Activated CD4-positive, alpha-beta T cell treated with anti-CD3 and anti-CD28 coated beads, Interleukin-2, amount 50 U/mL, for 4 hours (primary cell): ENCODE results near the gene ACOT12.
"Not testable (repeated sequence)": the region's sequence is repeated elsewhere in the genome, so short reads cannot be mapped to it uniquely, and the experiment has no call there.

Experiments used
- DNase-seq, 2 experiments: peaks; one replicate each; pipeline ENCODE4 v3.0.0-alpha.2; 2020

ACOT12 gene

DNA sequence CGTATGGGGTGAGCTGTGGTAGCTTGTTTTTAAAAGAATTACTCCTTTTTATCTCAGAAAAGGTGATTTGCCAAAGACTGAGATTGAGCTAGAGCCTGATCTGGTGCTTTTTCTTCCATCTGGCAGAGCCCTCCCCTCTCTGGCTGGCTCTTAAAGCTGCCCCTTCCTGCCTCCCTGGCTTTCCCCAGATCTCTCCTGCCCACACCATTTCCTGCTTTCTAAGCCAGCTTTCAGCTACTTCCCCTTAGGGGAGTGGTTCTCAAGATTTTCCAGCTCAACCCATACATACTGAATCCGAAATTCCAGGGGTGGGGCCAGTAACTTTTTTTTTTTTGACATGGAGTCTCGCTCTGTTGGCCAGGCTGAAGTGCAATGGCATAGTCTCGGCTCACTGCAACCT is 4.8 kb upstream of the ACOT12 start:
- no peak for DNase-seq

DNA sequence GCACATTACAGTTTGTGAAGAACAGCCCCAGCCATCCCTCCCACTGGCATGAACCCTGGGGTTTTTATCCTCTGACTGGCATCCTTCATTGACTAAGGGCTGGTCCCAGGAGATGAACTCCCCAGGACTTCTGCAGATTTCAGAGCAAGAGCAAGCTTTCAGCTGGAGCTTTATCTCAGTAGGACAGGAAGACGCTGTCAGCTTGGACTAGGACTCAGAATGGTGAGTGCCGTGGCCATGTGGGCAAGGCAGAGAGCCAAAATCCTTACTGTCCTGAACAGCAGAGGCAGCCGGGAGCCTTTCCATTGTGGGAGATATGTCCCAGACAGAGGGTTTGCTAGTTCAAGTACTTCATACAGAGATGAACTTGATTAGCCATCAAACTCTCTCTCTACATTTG is 3.2 kb upstream of the ACOT12 start:
- DNase-seq = no peak

DNA sequence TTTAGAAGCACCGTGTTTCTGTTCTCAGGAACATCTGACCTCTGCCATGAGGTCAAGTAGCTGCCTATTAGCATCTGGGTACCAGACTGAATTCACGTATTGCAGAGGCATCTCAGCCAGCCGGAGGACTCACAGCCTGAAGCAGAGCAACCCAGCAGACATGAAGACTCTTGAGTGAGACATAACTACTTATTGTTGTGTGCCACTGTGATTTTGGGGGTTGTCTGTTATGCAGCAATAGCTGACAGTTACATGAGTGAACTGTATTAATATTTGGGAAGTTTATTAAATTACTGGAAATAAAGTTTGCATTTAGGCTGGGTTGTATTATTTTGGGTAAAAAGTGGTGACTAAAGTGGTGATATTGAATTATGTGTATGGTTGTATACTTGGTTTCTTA is 1.3 kb upstream of the ACOT12 start:
- DNase-seq = no peak

DNA sequence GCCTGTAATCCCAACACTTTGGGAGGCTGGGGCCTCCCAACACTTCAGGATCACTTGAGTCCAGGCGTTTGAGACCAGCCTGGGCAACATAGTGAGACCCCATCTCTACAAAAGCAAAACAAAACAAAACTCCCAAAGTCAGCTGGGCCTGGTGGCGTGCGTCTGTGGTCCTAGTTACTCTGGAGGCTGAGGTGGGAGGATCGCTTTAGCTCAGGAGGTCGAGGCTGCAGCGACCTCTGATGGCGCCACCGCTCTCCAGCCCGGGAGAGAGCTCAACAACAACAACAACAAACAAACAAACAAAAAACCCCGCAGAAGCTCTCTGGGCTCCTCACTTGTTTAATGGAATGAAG is 528 bp downstream of the ACOT12 start:
- no peak for DNase-seq

DNA sequence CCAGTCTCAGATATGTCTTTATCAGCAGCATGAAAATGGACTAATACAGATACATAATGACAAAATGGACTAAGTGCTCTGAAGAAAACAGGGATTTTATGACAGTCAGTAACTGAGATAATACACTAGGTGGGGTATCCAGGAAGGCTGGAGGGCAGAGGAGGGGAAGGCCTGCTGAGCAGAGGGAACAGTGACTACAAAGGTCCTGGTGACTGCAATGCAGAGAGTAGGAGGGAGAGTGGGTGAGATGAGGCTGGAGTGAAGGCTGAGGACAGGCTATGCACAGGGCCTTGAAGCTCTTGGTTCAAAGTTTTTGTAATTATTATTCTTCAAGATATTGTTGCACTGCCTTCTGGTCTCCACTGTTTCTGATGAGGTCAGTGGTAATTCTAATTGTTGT is 4.9 kb downstream of the ACOT12 start:
- no peak for DNase-seq

DNA sequence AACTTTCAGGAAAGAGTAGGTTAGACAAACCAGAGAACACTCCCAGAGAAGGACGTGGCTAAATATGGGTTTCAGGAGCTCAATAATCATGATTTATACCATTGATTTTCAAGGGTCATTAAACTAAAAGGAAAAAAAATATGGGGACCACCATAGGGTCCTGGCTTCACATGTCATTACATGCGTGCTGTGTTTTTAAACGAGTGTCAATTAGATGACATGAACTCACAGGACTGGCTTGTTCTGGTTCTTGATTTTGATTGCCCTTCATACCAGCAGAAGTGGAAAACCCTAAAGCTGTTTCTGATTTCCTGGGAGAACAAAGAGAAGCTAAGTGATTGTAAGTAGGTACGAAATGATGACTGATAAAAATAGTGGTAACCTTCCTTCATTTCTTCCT is 5.8 kb downstream of the ACOT12 start:
- DNase-seq = no peak

DNA sequence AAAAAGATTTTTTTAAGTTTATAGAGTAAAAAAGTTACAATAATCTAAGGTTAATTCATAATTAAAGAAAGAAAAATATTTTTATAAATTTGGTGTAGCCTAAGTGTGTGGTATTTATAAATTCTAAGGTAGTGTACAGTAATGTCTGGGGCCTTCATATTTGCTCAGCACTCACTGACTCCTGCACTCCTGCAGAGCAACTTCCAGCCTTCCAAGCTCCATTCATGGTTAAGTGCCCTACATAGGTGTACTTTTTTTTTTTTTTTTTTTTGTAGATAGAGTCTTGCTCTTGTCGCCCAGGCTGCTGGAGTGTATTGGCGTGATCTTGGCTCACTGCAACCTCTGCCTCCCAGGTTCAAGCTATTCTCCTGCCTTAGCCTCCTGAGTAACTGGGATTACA is 10.1 kb downstream of the ACOT12 start:
- no peak for DNase-seq

DNA sequence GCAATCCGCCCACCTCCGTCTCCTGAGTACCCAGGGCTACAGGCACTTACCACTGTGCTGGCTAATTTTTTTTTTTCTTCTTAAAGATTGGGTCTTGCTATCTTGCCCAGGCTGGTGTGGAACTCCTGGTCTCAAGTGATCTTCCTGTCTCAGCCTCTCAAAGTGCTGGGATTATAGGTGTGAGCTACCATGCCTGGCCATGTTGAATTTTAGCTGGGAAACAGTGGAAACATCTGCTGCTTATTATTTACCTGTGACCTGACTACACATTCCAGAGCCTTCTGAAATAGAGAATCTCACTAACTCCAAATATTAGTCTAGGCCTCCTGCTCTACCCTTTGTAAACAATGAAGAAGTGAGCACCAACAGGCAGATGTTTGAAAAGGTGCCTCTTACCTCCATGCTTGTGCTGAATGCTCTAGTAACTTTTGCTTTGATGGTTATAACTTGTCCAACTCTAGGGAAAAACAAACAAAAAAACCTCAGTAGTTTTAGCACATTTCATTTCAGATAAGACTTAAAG is 22.5 kb downstream of the ACOT12 start:
- DNase-seq = no peak

DNA sequence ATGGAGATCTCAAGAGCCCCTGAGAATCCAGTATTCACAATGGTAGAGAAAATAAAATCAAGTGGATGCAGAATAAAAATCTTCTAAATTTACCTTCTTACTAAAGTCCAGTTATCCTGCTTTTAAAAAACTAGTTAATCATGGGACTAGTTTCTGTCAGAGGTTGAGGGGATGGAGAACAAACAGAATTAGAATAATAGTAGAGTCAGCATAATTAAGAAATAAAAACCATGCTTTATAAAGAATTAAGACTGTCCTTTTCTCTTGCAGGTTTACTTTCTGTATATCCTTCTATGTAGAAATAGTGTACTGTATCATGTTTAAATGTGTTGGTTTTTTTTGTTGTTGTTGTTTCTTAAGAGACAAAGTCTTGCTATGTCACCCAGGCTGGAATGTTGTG is 23.0 kb downstream of the ACOT12 start:
- DNase-seq = no peak

DNA sequence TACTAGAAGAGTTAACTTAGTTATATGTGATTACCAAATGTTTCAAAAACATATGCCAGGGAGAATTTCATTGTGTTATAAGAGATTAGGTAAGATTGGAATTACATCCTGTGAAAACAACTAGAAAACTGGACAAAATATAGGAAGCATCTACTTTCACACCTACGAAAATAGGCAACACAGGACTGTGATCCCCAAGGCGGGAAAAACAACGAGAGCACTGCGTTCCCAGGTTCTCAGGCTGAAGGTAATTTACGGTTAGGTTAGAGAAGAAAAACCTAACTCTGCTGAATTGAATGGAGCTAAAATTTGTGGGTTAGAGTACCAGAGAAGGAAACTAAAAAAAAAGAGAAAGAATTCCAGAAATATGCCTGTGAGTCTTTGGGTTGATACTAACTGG is 28.4 kb downstream of the ACOT12 start:
- DNase-seq = no peak

DNA sequence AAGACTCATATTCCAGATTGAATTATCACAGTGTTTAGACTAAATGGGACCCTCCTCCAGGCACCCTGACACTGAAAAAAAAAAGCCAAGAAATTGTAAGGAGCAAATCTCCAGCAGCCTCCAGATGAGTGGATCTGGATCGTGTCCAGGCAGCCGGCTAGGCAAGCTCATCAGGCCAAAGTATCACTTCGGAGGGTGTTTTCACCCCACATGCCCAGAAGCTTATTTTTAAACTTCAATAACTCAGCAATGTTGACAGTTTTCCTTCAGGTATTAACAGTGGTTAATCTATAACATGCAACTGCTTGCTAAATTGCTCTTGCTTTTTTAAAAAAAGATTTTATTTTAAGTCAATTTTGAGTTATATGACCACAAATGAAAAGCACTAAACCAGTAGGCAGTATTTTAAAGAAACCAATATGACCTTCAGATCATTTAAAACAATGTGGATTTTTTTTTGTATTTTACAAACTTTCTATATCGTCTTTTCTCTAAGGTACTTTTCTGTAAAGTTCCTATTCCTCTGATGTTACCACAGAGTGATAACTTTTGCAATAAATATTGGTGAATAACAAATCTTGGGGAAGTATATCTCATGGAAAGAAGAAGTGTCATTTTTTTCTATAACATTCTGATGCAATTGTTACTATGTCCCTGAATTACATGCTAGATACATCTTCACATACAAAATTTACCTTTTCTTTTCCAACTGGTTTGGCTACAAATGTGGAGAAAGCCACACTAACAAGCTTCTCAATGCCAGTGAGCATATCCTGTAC is 30.7 kb downstream of the ACOT12 start:
- no peak for DNase-seq

DNA sequence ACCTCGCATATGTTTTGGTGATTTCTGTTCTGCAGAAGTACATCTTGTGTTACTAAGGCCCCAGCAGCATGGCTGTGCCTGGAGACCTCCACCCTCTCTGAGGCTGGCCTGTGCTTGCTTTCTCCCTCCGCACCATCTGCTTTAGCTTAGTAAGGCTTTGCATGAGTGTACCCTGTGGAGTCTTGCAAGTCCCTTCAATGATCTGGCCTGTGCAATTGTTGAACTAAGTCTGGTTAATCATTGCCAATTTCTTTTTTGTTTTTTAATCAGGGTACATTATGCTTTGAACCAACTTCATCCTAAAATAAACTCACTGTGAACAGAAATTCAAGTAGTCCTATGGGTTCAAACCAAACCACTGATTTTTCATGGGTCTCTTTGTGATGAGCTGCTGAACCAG is 32.3 kb downstream of the ACOT12 start:
- no peak for DNase-seq

DNA sequence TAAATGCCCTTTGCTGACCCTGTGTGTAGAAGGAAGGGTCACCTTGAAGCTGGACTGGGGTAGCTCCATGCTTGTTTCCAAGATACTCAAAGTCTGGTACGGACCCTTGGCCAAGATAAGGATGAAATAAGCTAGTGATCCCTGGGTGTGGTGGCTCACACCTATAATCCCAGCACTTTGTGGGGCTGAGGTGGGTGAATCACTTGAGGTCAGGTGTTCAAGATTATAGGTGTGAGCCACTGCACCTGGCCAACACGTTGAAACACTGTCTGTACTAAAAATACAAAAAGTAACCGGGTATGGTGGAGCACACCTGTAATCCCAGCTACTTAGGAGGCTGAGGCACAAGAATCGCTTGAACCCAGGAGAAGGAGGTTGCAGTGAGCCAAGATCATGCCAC is 33.3 kb downstream of the ACOT12 start:
- no peak for DNase-seq

DNA sequence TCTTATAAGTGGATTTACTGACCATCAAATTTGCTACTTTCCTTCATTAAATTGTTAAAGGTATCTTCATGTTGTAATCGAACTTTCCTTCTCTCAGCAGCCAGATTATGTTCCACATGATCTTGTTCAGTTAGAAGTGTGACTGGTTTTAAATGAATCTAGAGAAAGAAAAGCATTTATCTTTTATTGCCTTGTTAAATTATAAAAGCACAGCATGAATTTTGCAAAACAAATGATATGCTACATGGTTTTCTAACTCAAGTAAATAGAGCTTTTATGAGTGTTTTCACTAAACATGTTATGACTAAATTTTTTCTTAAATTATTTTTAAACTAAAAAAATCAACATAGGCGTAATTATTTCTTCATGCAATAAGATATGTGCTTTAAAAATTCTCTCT is 34.1 kb downstream of the ACOT12 start:
- DNase-seq = no peak

DNA sequence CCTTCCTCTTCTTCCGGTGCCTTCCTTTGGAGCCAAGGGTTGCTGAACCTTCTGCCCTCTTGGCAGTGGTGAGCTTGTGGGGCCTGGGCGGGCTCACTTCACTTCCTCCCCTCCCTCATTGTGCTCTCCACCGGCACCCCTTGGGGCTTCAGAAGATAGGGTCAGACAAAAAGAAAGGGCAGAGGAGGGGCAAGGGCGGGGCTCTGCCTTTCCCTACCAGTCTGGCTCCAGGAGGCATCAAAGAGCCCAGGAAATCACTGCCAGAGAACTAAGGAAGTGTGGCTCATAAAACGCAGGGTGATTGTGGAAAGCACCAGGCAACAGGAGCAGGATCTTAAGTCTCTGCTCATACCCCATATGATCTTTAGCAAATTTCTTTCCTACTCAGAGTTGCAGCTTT is 34.8 kb downstream of the ACOT12 start:
- DNase-seq = no peak

DNA sequence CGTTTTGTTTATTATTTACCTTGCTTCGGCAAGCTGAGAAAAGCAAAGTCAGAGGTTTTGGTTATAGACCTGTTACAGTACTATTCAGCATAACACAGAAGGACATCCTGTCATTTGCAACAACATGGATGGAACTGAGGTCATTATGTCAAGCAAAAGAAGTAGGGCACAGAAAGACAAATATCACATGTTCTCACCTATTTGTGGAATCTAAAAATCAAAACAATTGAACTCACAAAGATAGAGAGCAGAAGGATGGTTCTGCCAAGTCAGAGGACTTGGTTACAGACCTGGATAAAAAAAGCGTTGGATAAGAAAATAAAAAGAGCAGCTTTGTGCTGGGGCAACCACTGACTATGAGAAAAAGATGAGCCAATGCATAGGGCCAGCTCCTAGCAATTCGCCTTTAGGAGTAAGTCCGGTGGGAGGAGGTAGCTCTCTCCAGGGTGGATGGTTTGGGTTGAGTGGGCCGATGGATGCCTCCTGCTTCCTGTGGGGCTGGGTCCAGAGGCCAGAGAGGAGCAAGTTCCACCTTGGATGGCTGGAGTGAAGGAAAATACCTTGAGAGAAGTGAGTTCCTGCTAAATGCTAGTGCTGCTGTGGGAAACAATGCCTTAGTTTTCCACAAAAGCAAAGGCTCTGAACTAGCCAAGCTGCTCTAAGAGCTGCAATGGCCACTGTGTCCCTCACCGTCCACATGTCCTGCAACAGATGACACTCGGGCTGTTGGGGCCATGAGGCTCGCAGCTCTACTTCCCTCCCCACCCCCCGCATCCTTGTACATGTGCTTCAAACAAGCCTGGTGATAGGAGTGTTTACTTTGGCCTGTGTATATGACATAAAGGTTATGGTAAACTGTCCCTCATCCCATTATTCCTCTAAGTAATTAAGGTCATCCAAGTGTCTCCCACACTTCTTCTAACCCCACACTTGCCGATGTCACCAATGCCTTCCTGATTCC is 38.4 kb downstream of the ACOT12 start:
- no peak for DNase-seq

DNA sequence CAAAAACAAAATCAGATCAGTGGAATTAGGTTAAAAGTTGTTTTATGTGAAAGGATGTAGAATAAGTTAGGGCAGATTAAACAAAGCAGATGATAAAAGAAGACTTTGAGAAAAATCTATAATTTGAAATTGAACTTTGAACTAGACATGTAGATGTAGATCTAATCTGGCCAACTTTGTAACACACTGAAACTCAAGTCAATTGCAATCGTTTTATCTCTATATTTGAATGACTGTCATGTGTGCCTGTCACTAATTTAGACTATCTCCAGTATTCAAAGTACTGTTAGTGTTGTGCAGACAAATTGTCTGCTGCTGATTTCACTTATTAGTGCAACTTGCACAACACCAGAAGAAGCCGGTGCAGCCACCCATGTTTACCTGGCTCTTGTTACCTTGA is 39.8 kb downstream of the ACOT12 start:
- DNase-seq = no peak

DNA sequence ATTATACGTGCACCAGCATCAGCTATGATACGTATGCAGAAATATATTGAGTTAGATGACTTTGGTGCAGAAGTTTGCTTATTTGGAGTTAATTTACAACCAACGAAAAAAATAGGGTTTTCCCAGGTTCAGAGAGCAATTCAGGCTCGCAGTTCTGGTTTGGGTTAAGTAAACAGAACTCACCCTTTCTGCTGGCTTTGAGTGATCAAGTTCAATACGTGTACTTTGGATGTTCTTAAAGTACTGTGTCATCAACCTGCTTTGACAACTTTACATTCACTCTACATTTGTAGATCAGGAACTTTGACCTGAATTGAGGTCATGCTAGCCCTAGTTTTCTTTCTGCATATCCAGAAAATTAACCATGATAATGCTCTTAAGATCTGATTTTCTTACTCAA is 40.7 kb downstream of the ACOT12 start:
- DNase-seq = no peak

DNA sequence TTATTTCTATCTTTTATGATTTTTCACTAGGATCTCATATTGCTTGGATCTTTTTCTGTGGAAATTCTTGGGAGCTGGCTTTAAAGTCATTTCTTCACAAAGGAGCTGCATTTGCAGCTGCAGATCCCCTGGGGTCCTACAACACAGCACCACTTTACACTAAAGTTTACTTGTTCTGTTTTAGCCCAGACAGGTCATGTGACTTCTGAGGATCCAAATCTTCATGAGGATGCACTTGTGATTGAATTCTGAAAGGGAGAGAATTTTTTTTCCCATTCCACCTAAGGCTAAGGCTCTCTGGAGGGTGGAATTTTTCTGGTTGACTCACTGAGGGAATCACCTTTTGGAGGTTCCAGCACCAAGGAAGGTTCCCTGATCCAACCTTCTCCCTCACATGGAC is 43.4 kb downstream of the ACOT12 start:
- no peak for DNase-seq

DNA sequence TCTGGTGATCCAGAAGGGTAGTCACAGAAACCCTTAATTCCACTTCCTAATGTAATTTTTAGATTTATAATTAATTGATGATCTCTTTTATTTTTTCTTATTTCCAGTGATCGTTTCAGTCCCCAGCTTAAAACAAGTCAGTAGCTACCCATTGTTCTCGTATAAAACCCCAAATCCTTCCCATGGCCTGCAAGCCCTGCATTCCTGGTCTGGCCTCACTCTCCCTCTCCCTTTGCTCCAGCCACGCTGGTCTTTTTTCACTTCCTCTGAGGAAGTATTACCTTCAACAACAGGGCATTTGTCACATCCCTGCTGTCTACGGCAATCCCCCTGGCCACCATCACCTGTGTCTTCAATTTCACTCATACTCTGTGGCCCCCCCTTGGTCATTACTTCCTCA is 44.8 kb downstream of the ACOT12 start:
- no peak for DNase-seq

DNA sequence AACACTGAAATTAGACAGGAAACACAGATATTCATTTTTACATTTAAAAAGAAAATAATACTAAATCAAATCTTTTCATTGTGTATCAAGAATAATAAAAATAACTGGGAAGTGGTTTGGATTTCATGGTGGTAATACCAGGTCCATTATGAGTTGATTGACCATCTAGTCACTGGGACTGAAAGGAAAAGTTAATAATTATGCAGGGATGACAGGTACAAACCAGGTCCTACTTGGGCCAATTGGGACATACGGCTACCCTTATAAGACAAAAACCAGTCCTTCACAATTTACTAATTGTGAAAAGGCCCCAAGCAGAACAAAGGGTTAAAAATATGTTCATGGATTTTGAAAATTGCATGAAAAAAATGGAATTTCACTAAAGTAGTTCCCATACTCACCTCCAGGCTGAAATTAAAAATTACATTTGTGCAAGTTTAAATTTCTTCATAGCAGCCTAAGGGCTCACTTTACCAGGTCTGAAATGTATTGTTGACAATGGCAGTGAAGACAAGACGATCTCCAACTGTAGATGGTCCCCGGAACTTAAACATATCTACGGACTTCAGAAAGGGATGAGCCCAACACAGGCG is 48.4 kb downstream of the ACOT12 start:
- no peak for DNase-seq

DNA sequence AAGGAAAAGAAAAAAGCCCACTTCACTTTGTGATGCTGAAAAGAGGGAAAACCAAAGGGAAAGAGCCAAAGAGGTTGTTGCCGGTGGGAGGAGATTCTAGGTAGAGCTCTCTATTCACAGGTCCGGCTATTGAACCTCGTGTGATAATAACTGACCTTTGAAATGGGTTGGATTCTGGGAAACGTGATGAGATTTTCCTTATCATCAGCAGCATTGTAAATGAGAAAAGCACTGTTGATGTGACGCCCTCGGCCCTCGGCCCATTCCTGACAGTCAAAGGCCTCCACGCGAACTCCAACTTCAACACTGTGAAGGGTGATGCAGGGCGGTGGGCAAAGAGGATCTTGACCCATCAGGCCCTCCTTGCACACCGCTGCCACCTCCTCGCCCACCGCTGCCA is 49.2 kb downstream of the ACOT12 start:
- DNase-seq = no peak

DNA sequence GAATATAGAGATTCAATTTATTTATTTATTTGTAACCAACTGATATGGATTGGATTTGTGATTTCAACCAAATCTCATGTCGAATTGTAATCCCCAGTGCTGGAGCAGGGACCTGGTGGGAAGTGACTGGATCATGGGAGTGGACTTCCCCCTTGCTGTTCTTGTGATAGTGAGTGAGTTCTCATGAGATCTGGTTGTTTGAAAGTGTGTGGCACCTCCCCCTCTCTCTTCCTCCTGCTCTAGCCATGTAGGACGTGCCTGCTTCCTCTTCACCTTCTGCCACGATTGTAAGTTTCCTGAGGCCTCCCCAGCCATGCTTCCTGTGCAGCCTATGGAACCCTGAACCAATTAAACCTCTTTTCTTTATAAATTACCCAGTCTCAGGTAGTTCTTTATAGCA is 55.7 kb downstream of the ACOT12 start:
- not testable (repeated sequence) for DNase-seq

DNA sequence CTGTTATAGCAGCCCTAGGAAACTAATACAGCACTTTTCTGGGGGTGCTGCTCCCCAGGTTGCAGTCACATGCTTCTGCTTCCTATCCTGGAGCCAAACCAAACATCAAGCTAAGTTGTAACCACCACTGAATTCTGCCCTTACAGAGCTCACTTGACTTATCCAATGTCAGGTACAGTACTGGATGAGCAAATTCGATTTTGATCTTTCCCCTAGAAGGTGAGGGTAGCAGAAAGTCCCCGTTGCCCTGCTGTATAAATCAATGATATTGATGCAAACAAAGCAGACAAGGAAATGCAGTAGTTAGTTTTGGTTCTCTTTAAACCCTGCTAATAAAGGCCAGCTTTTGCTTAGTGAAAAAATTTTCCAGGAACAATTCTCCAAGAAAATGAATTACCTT is 56.1 kb downstream of the ACOT12 start:
- DNase-seq = no peak
